Gastrocnemius medialis (tissue), 4 donors: ENCODE measurements around the gene GLOD4.

Source experiments
- CTCF ChIP-seq, 5 experiments: fragments of 450-650 bp in 3 of 5; fragments of 200-600 bp in 2 of 5; sonication (generic) in 2 of 5; IDR thresholded peaks in 4 of 5; conservative IDR thresholded peaks in 1 of 5; 1 replicate in 4 of 5; 2 replicates in 1 of 5; pipeline ENCODE4 v1.5.1; 2016 to 2019; ENCODE audit warnings: antibody characterized with exemption in 5 of 5, mild to moderate bottlenecking in 3 of 5, moderate library complexity in 3 of 5
- POLR2A ChIP-seq, 2 donors: fragments of 450-650 bp; IDR thresholded peaks; one replicate each; pipeline ENCODE4 v1.6.1; 2017; ENCODE audit warnings: antibody characterized with exemption in 2 of 2, mild to moderate bottlenecking in 2 of 2, moderate library complexity in 2 of 2

- no peak for TF ChIP-seq CTCF (IDR thresholded peaks at IDR 0.05 in 4 of 5, conservative IDR thresholded peaks at IDR 0.05 in 1 of 5)
- TF ChIP-seq POLR2A (IDR thresholded peaks at IDR 0.05), result no peak
These were observed 30.6 kb downstream of the GLOD4 start for GRCh38 chr17:751269-752001.
